Measurements from ENCODE around the gene RNF181.

- TF ChIP-seq REST (IDR thresholded peaks at IDR 0.05; ENCODE audit: insufficient read depth in 1 of 2, low read depth in 2 of 2, low read length in 2 of 2), result no peak
- no peak for TF ChIP-seq TAF1 (IDR thresholded peaks at IDR 0.05; ENCODE audit: borderline replicate concordance, insufficient read depth, low read length)
Observed at GRCh38 chr2:85600951-85601770, 5.6 kb downstream of the RNF181 start.

Measured in PFSK-1 (cell line).